H9 (cell line): ENCODE results near the gene RXRB. TPM values are rescaled to one million over a fixed set of nuclear protein-coding genes. Genes with fewer than 3 reads are reported as not detected.

ENCODE experiments used
- DNase-seq: peaks from one replicate; pipeline ENCODE4 v3.0.0-alpha.2; 2017
- H2AFZ ChIP-seq: one replicate; pipeline ENCODE4 v1.6.1; 2013; ENCODE audit warnings: mild to moderate bottlenecking, low read length, control low read depth, moderate library complexity
- H2AK5ac ChIP-seq: 2 replicates; pipeline ENCODE4 v1.6.1; 2013; ENCODE audit warnings: low read length, control low read depth, mixed read lengths; ENCODE audit not compliant: insufficient read length
- H2BK120ac ChIP-seq: one replicate; pipeline ENCODE4 v1.6.1; 2013; ENCODE audit warnings: low read depth, mild to moderate bottlenecking, low read length, control low read depth, inconsistent platforms; ENCODE audit not compliant: poor library complexity, severe bottlenecking
- H2BK12ac ChIP-seq: 2 replicates; pipeline ENCODE4 v1.6.1; 2013; ENCODE audit warnings: low read length, control low read depth, mixed read lengths, low read depth; ENCODE audit not compliant: insufficient read length
- H2BK15ac ChIP-seq: 2 replicates; pipeline ENCODE4 v1.6.1; 2013; ENCODE audit warnings: low read depth, low read length, control low read depth
- H2BK20ac ChIP-seq: one replicate; pipeline ENCODE4 v1.6.1; 2013; ENCODE audit warnings: low read depth, mild to moderate bottlenecking, low read length, control low read depth, inconsistent platforms; ENCODE audit not compliant: poor library complexity, severe bottlenecking
- H2BK5ac ChIP-seq: 2 replicates; pipeline ENCODE4 v1.6.1; 2013; ENCODE audit warnings: low read length, control low read depth, mixed read lengths; ENCODE audit not compliant: insufficient read length
- H3K14ac ChIP-seq: 2 replicates; pipeline ENCODE4 v1.6.1; 2013; ENCODE audit warnings: low read length, control low read depth; ENCODE audit not compliant: insufficient read depth
- H3K18ac ChIP-seq: 2 replicates; pipeline ENCODE4 v1.6.1; 2013; ENCODE audit warnings: low read depth, mild to moderate bottlenecking, mixed read lengths, low read length, control low read depth; ENCODE audit not compliant: insufficient read length
- H3K23ac ChIP-seq: 2 replicates; pipeline ENCODE4 v1.6.1; 2013; ENCODE audit warnings: low read length, control low read depth, mixed read lengths, low read depth; ENCODE audit not compliant: insufficient read length
- H3K23me2 ChIP-seq: 2 replicates; pipeline ENCODE4 v1.6.1; 2013; ENCODE audit warnings: low read depth, mild to moderate bottlenecking, mixed read lengths, low read length, control low read depth; ENCODE audit not compliant: insufficient read length, poor library complexity, severe bottlenecking
- H3K27ac ChIP-seq: 2 replicates; pipeline ENCODE4 v1.5.1; 2013; ENCODE audit warnings: low read length, control low read depth, mixed read lengths, low read depth; ENCODE audit not compliant: insufficient read length
- H3K27me3 ChIP-seq: 2 replicates; pipeline ENCODE4 v1.6.1; 2013; ENCODE audit warnings: low read length, control low read depth, inconsistent platforms; ENCODE audit not compliant: insufficient read depth
- H3K4ac ChIP-seq: 2 replicates; pipeline ENCODE4 v1.6.1; 2013; ENCODE audit warnings: low read depth, mild to moderate bottlenecking, control low read depth, inconsistent platforms, low read length, moderate library complexity
- H3K4me1 ChIP-seq: 2 replicates; pipeline ENCODE4 v1.6.1; 2013; ENCODE audit warnings: low read length, control low read depth, inconsistent platforms; ENCODE audit not compliant: insufficient read depth
- H3K4me2 ChIP-seq: 2 replicates; pipeline ENCODE4 v1.6.1; 2013; ENCODE audit warnings: low read length, control low read depth, mixed read lengths; ENCODE audit not compliant: insufficient read length, insufficient read depth
- H3K56ac ChIP-seq: 2 replicates; pipeline ENCODE4 v1.6.1; 2013; ENCODE audit warnings: low read depth, mild to moderate bottlenecking, mixed read lengths, low read length, control low read depth; ENCODE audit not compliant: insufficient read length
- H3K79me1 ChIP-seq: 2 replicates; pipeline ENCODE4 v1.6.1; 2013; ENCODE audit warnings: low read depth, mild to moderate bottlenecking, moderate library complexity, low read length, control low read depth, inconsistent platforms; ENCODE audit not compliant: insufficient read depth, poor library complexity, severe bottlenecking
- H3K79me2 ChIP-seq: 2 replicates; pipeline ENCODE4 v1.6.1; 2013; ENCODE audit warnings: low read length, control low read depth, inconsistent platforms; ENCODE audit not compliant: insufficient read depth
- H3K9ac ChIP-seq: 2 replicates; pipeline ENCODE4 v1.6.1; 2013; ENCODE audit warnings: low read length, control low read depth, mixed read lengths; ENCODE audit not compliant: insufficient read length; ENCODE audit errors: extremely low read depth
- H3K9me3 ChIP-seq: one replicate; pipeline ENCODE4 v1.6.1; 2013; ENCODE audit warnings: low read depth, low read length, inconsistent platforms; ENCODE audit not compliant: control insufficient read depth
- H3T11ph ChIP-seq: one replicate; pipeline ENCODE4 v1.6.1; 2013; ENCODE audit warnings: mild to moderate bottlenecking, low read length, control low read depth, inconsistent platforms
- H4K20me1 ChIP-seq: one replicate; pipeline ENCODE4 v1.6.1; 2013; ENCODE audit not compliant: control insufficient read depth, insufficient read length, insufficient read depth
- H4K5ac ChIP-seq: 2 replicates; pipeline ENCODE4 v1.6.1; 2013; ENCODE audit warnings: low read depth, mild to moderate bottlenecking, mixed read lengths, low read length, control low read depth; ENCODE audit not compliant: insufficient read length
- H4K8ac ChIP-seq: replicated peaks from 2 replicates; pipeline ENCODE4 v1.6.1; 2013; ENCODE audit warnings: low read length, control low read depth, mixed read lengths, low read depth; ENCODE audit not compliant: insufficient read length
- H4K91ac ChIP-seq: 2 replicates; pipeline ENCODE4 v1.6.1; 2013; ENCODE audit warnings: low read depth, mild to moderate bottlenecking, moderate library complexity, mixed read lengths, low read length, control low read depth; ENCODE audit not compliant: insufficient read length
- H3K27ac Mint-ChIP-seq, 3 experiments: 2 replicates in 2 of 3; 3 replicates in 1 of 3; pipeline ENCODE4 v1.8.0; 2020 to 2021; ENCODE audit warnings: mixed read lengths in 3 of 3, mild to moderate bottlenecking in 1 of 3, moderate library complexity in 1 of 3
- H3K27me3 Mint-ChIP-seq: 2 replicates; pipeline ENCODE4 v1.8.0; 2021; ENCODE audit warnings: low read depth, mild to moderate bottlenecking, moderate library complexity, mixed read lengths
- H3K36me3 Mint-ChIP-seq, 3 experiments: 2 replicates in 2 of 3; 3 replicates in 1 of 3; pipeline ENCODE4 v1.8.0; 2020 to 2021; ENCODE audit warnings: low read depth in 3 of 3, mixed read lengths in 3 of 3; ENCODE audit not compliant: insufficient read depth in 1 of 3
- H3K4me1 Mint-ChIP-seq, 2 experiments: 2 replicates each; pipeline ENCODE4 v1.8.0; 2020; ENCODE audit warnings: mixed read lengths in 2 of 2
- H3K4me3 Mint-ChIP-seq, 2 experiments: 2 replicates in 1 of 2; 3 replicates in 1 of 2; pipeline ENCODE4 v1.8.0; 2020 to 2021; ENCODE audit warnings: mild to moderate bottlenecking in 2 of 2, mixed read lengths in 2 of 2, moderate library complexity in 1 of 2
- H3K9me3 Mint-ChIP-seq, 2 experiments: 2 replicates in 1 of 2; 3 replicates in 1 of 2; pipeline ENCODE4 v1.8.0; 2020; ENCODE audit warnings: mild to moderate bottlenecking in 2 of 2, mixed read lengths in 2 of 2, moderate library complexity in 1 of 2
- WGBS: extraction: QIAGEN DNeasy Blood & Tissue Kit; methylation state at CpG from one replicate; pipeline ENCODE4 v1.1.7; 2013; ENCODE audit warnings: missing lambda C conversion rate, low lambda C conversion rate, mixed read lengths; ENCODE audit not compliant: insufficient read length; ENCODE audit errors: extremely low coverage; 5-methylcytosine and 5-hydroxymethylcytosine counted together
- total RNA-seq: library from RNA; stranded (reverse); gene quantifications from 2 replicates; pipeline ENCODE4 v1.2.1, GENCODE V29; 2021
- TF ChIP-seq, protein P1 (sequence below): fragments of 200-600 bp; sonication (generic); conservative IDR thresholded peaks from 3 replicates; pipeline ENCODE4 v1.8.0; 2021; ENCODE audit warnings: antibody characterized with exemption, mild to moderate bottlenecking

The RXRB gene
- total RNA-seq, 1 experiment from 2014 or later: 14.8 TPM

DNA sequence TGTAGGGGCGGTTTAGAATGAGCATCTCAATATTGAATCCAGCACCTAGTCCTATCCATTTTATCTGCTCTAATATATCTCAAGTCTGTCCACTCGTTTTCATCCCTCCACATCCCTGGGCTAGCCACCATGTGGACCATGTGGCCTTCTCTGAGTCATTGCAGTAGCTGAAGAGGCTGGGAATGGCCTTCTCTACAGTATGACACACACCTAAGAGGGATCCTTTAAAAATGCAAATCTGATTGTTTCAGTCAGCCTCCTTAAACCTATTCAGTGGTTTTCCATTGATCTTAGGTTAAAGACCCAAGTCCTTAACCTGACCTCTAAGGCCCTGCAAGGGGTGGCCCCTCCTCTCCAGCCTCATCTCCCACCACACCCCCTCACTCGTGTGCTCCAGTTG is 17.2 kb upstream of the RXRB start:
- Histone ChIP-seq H2AK5ac (no peak overlapping the region), H3K14ac (no peak overlapping the region), H4K8ac (no peak overlapping the region), H3K56ac (no peak overlapping the region), H3K9ac (no peak overlapping the region), H3K18ac (no peak overlapping the region), H3K4me1 (no peaks in the 10 kb centered on the region), H3K9me3 (no peaks in the 10 kb centered on the region), H3K27me3 (peaks cover 55% of the 10 kb centered on the region), H3K27ac (no peak overlapping the region), H4K20me1 (no peaks in the 10 kb centered on the region), H2BK120ac (no peak overlapping the region), H2BK15ac (no peak overlapping the region), H3K4ac (no peak overlapping the region), H3T11ph (no peak overlapping the region), H2BK12ac (no peak overlapping the region), H3K4me2 (no peak overlapping the region), H3K79me2 (no peaks in the 10 kb centered on the region), H2BK5ac (no peak overlapping the region), H2AFZ (no peak overlapping the region), H3K23me2 (peaks cover 11% of the 10 kb centered on the region), H3K23ac (no peak overlapping the region), H4K5ac (no peak overlapping the region), H3K79me1 (no peaks in the 10 kb centered on the region), H4K91ac (no peak overlapping the region), H2BK20ac (no peak overlapping the region)
- Mint-ChIP-seq H3K4me3 (no peak overlapping the region), H3K4me1 (peaks cover 25 to 29% of the 10 kb centered on the region in 2 experiments), H3K9me3 (peaks cover 0 to 7% of the 10 kb centered on the region in 2 experiments; a peak in 2 of 5 replicates), H3K27ac (no peak overlapping the region; a peak in 2 of 7 replicates), H3K36me3 (no peaks in the 10 kb centered on the region; a peak in 2 of 7 replicates), H3K27me3 (peaks cover 100% of the 10 kb centered on the region)
- TF ChIP-seq, protein P1, sequence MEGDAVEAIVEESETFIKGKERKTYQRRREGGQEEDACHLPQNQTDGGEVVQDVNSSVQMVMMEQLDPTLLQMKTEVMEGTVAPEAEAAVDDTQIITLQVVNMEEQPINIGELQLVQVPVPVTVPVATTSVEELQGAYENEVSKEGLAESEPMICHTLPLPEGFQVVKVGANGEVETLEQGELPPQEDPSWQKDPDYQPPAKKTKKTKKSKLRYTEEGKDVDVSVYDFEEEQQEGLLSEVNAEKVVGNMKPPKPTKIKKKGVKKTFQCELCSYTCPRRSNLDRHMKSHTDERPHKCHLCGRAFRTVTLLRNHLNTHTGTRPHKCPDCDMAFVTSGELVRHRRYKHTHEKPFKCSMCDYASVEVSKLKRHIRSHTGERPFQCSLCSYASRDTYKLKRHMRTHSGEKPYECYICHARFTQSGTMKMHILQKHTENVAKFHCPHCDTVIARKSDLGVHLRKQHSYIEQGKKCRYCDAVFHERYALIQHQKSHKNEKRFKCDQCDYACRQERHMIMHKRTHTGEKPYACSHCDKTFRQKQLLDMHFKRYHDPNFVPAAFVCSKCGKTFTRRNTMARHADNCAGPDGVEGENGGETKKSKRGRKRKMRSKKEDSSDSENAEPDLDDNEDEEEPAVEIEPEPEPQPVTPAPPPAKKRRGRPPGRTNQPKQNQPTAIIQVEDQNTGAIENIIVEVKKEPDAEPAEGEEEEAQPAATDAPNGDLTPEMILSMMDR: no peak
- WGBS: no CpG with 5 or more reads among the region's 3 CpGs
- no peak for DNase-seq
